Measurements from ENCODE around the gene TBPL2. TPM values are rescaled to one million over a fixed set of nuclear protein-coding genes. Genes with fewer than 3 reads are reported as not detected.
A peak's percentile ranks its signal among the peaks of the same experiment; 100 is the strongest.

TBPL2 gene
- total and polyA plus RNA-seq, 10 donors: not detected

DNA sequence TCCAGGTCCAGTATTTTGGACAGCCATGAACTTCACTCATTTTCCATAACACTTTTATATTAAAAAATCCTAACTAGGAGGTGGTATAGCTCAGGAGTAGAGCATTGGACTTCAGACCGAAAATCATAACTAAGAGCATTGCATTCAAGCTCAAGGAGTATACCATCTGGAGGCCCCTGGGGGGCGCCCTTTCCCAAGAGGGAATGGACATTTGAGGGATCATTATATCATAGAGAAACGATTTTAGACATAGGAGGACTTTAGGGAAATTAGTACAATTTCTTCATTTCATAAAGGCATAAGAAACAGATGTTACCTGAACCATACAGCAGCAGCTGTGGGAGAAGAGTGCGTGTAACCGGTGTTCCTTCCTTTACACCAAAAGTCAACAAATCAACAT, 23.6 kb downstream of the TBPL2 start:
- no peak for DNase-seq

DNA sequence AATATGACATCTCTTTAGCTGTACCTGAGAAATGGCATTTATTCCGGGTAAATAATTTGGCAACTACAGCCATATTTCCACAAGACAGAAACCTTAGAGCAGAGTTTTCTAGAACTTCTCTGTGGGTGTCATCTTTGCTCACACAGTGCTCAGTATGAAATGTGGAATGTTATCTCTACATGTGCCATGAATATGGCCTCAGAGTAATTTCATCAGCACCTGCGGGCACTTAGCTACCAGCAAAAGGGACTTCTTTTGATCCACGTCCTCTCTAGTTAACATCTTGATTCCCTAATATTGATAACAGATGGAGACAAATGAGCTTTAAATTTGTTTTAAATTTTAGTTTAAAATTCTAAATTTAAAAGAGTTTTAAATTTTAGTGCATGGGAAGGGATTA, 25.9 kb downstream of the TBPL2 start:
- no peaks in the 10 kb centered on the region for H3K9me3 ChIP-seq
- no peaks in the 10 kb centered on the region for H3K36me3 ChIP-seq
- 87 to 92% (median 92%) methylated on average over 3 of the region's 3 CpGs for WGBS, 5 donors
- TF ChIP-seq, protein P1, sequence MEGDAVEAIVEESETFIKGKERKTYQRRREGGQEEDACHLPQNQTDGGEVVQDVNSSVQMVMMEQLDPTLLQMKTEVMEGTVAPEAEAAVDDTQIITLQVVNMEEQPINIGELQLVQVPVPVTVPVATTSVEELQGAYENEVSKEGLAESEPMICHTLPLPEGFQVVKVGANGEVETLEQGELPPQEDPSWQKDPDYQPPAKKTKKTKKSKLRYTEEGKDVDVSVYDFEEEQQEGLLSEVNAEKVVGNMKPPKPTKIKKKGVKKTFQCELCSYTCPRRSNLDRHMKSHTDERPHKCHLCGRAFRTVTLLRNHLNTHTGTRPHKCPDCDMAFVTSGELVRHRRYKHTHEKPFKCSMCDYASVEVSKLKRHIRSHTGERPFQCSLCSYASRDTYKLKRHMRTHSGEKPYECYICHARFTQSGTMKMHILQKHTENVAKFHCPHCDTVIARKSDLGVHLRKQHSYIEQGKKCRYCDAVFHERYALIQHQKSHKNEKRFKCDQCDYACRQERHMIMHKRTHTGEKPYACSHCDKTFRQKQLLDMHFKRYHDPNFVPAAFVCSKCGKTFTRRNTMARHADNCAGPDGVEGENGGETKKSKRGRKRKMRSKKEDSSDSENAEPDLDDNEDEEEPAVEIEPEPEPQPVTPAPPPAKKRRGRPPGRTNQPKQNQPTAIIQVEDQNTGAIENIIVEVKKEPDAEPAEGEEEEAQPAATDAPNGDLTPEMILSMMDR (IDR thresholded peaks at IDR 0.05 in 8 of 11, conservative IDR thresholded peaks at IDR 0.05 in 3 of 11): no peak
- TF ChIP-seq POLR2A (IDR thresholded peaks at IDR 0.05) (no peak), POLR2AphosphoS5 (IDR thresholded peaks at IDR 0.05) (no peak)
- no peak overlapping the region for H3K27ac ChIP-seq
- intact Hi-C loops (cut with DNase I; ENCODE audit: low total_unique reads): no loop called here
- H3K27me3 ChIP-seq (replicated peaks in 1 of 7): no peaks in the 10 kb centered on the region
- DNase-seq: no peak
- no peak overlapping the region for H3K4me3 ChIP-seq
- H3K4me1 ChIP-seq: peaks cover 10 to 36% (median 24%) of the 10 kb centered on the region in 6 donors

More for the DNA sequence above, 23.6 kb downstream of the TBPL2 start:
- no peaks in the 10 kb centered on the region for H3K27me3 ChIP-seq (replicated peaks in 1 of 7)
- intact Hi-C loops (cut with DNase I; ENCODE audit: low total_unique reads): no loop called here
- TF ChIP-seq POLR2A (IDR thresholded peaks at IDR 0.05): no peak
- TF ChIP-seq, protein P1 (IDR thresholded peaks at IDR 0.05 in 8 of 11, conservative IDR thresholded peaks at IDR 0.05 in 3 of 11): peak in 2 of 11 experiments; percentile 14 to 15
- 50 to 56% (median 54%) methylated on average over 5 of the region's 5 CpGs for whole genome bisulfite sequencing, 5 donors
- H3K9me3 ChIP-seq: no peaks in the 10 kb centered on the region
- H3K36me3 ChIP-seq: no peaks in the 10 kb centered on the region
- H3K4me3 ChIP-seq: no peak overlapping the region
- peaks cover 0 to 17% (median 6%) of the 10 kb centered on the region in 6 donors for H3K4me1 ChIP-seq
- no peak overlapping the region for H3K27ac ChIP-seq

DNA sequence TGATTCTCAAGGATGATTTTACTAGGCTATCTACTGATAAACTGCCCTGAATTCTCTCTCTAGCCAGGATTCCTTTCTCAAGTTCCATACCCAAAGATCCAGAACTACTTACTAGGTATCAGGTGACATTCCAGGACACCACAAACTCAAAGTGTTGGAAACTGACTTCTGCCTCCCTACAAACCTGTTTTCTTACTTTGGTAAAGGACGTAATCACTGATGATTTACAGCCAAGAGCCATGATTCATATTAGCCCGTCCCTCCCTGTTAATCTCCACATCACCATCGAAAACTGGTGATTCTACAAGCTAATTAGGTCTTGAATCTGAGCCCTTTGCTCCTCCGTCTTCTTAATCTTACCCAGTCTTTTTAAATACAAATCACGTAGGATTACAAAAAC, 27.7 kb downstream of the TBPL2 start:
- H3K9me3 ChIP-seq: no peaks in the 10 kb centered on the region
- H3K27ac ChIP-seq: no peak overlapping the region
- peak overlapping the region in 1 of 8 donors; percentile 88 for H3K4me3 ChIP-seq
- H3K36me3 ChIP-seq: peaks cover 0 to 12% (median 0%) of the 10 kb centered on the region in 6 donors
- no peaks in the 10 kb centered on the region for H3K27me3 ChIP-seq (replicated peaks in 1 of 7)
- no peak for DNase-seq
- WGBS, 5 donors: 88 to 93% (median 92%) methylated on average over 5 of the region's 5 CpGs
- intact Hi-C loops (cut with DNase I; ENCODE audit: low total_unique reads): no loop called here
- TF ChIP-seq POLR2A (IDR thresholded peaks at IDR 0.05) (no peak), POLR2AphosphoS5 (IDR thresholded peaks at IDR 0.05) (no peak)
- TF ChIP-seq, protein P1 (IDR thresholded peaks at IDR 0.05 in 8 of 11, conservative IDR thresholded peaks at IDR 0.05 in 3 of 11): no peak
- peaks cover 14 to 44% (median 28%) of the 10 kb centered on the region in 6 donors for H3K4me1 ChIP-seq

DNA sequence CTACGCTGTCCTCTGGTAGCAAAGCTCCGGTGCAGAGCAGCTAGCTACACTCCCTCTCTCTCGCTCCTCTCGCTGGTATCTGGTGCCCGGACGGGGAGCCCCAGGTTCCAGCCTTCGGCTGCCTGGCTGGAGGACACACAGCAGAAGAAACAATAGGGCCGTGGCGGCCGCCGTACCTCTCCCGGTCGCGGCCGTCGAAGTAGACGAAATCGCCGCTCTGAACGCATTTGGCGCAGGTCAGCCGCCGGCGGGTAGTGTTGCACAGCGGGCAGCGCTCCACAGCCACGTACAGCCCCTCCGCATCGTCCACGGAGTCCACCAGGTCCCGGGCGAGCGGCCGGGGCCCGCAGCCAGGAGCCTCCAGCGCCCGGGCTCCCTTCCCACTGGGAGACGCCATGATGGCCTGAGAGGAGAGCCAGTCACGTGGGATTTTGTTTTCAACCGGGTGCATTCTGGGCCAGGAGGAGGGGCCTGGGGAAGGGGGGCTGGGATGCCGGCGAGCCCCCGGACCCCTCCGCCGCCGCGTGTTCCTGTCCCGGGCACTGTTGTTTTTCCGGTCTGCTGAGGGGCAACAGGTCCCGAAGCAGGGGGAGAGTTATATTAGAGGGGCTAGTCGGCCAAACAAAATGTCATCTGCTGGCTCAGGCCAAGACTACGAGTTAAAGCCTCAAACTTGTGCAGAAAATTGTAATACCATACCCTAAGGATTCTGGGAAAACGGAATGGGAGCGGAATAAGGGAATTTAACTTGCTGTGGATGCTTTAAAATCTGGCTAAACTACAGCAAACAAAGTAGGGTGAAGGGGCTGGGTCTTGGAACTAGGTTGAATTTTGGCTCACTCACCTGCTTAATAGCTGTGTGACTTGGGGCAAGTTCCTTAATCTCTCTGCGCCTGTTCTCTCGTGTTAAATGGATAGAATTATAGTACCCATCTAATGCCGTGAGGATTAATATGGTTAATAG, 28.7 kb downstream of the TBPL2 start, which contains the start of gene ATG14:
ATG14 (minus strand) TSS at position 405 of the 964 bp plus-strand sequence; CDS start at position 397, 8 bp downstream.
- Histone ChIP-seq H3K9me3 (no peaks in the 10 kb centered on the region), H3K36me3 (peaks cover 0 to 21% (median 0%) of the 10 kb centered on the region in 6 donors), H3K27me3 (replicated peaks in 1 of 7) (no peaks in the 10 kb centered on the region), H3K27ac (peak within 1 kb of the TSS; percentile 15 to 87 (median 81)), H3K4me3 (peak within 1 kb of the TSS; percentile 83 to 100 (median 92)), H3K4me1 (peaks cover 14 to 49% (median 28%) of the 10 kb centered on the region in 6 donors)
- DNase-seq: peak; percentile 93
- intact Hi-C loops (cut with DNase I; ENCODE audit: low total_unique reads): no loop called here
- WGBS, 5 donors: 3 to 5% (median 4%) methylated on average over 35 to 57 of the region's 57 CpGs
- TF ChIP-seq POLR2AphosphoS5 (IDR thresholded peaks at IDR 0.05) (peak; percentile 84 to 87 (median 85)), POLR2A (IDR thresholded peaks at IDR 0.05) (no peak)
- TF ChIP-seq, protein P1 (IDR thresholded peaks at IDR 0.05 in 8 of 11, conservative IDR thresholded peaks at IDR 0.05 in 3 of 11): peak in 1 of 11 experiments; percentile 5

Data from spleen (tissue), 11 donors.